ENCODE data around the gene UBAC1. TPM values are rescaled to one million over a fixed set of nuclear protein-coding genes. Genes with fewer than 3 reads are reported as not detected.

UBAC1 gene
- total RNA-seq, 2 donors from 2014 or later = 37.9 to 39.3 TPM

DNA sequence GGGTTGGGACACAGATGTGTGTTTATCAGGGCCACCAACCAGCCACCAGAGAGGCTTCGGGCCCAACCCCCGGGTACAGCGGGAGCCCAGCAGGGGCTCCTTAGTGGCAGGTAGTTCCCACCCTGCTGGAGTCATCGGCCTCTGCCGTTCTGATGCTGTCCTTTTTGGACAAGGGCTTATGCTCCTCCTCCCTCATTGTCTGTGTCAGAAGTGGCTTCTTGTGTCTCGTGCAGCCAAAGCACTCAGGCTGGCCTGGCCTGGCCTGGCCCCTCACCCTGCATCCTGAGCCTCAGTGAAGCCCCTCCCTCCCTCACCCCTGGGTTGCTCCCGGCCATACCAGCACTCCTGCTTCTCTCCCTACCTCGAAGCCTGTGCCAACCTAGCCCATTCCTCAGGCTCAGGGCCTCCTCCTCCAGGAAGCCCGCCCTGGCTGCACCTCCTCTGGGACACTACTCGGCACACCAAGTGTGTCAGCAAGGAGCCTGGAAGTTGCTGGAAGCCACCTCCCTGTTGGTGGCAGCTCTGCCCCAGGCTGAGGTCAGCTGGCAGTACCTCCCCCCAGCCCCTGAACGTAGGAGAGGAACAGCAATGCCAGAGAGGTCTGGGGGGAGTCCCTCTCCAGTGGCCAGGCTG is 4.1 kb upstream of the UBAC1 start:
- Histone ChIP-seq H3K9me3 (no peaks in the 10 kb centered on the region), H3K4me1 (ENCODE audit: control insufficient read depth in 1 of 2, low read depth in 2 of 2) (peaks cover 3 to 6% of the 10 kb centered on the region in 2 donors), H3K27me3 (replicated peaks; ENCODE audit: insufficient read depth) (no peaks in the 10 kb centered on the region), H3K4me3 (no peak overlapping the region), H3K27ac (no peak overlapping the region), H3K36me3 (no peaks in the 10 kb centered on the region)
- TF ChIP-seq, protein P1, sequence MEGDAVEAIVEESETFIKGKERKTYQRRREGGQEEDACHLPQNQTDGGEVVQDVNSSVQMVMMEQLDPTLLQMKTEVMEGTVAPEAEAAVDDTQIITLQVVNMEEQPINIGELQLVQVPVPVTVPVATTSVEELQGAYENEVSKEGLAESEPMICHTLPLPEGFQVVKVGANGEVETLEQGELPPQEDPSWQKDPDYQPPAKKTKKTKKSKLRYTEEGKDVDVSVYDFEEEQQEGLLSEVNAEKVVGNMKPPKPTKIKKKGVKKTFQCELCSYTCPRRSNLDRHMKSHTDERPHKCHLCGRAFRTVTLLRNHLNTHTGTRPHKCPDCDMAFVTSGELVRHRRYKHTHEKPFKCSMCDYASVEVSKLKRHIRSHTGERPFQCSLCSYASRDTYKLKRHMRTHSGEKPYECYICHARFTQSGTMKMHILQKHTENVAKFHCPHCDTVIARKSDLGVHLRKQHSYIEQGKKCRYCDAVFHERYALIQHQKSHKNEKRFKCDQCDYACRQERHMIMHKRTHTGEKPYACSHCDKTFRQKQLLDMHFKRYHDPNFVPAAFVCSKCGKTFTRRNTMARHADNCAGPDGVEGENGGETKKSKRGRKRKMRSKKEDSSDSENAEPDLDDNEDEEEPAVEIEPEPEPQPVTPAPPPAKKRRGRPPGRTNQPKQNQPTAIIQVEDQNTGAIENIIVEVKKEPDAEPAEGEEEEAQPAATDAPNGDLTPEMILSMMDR (IDR thresholded peaks at IDR 0.05) = no peak
- ATAC-seq (ENCODE audit: insufficient number of reproducible peaks, low FRiP score, low read depth) (no peak), DNase-seq (ENCODE audit: low spot score) (no peak)

DNA sequence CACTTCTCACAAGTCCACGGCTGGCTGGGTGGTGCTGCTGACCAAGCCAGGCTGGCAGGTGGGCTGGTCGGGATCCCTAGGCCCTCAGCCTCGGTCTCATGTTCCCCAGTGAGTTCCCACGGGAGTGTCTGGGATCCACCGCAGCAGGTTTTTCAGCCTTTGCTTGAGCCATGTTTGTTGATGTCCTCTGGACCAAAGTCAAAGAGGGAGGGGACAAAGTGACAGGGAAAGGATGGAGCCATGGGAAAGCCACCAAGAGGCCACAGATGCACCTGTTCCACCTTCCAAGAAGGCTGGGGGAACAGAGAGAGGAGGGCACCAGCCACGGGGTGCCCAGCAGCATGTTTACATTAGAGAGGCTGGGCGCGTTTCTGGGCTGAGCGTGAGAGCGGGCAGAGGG is 2.8 kb upstream of the UBAC1 start:
- Histone ChIP-seq H3K9me3 (no peaks in the 10 kb centered on the region), H3K36me3 (no peaks in the 10 kb centered on the region), H3K4me1 (ENCODE audit: control insufficient read depth in 1 of 2, low read depth in 2 of 2) (peaks cover 3 to 17% of the 10 kb centered on the region in 2 donors), H3K27ac (no peak overlapping the region), H3K4me3 (no peak overlapping the region), H3K27me3 (replicated peaks; ENCODE audit: insufficient read depth) (no peaks in the 10 kb centered on the region)
- no peak for DNase-seq (ENCODE audit: low spot score)
- no peak for ATAC-seq (ENCODE audit: insufficient number of reproducible peaks, low FRiP score, low read depth)
- TF ChIP-seq, protein P1 (IDR thresholded peaks at IDR 0.05) = no peak

DNA sequence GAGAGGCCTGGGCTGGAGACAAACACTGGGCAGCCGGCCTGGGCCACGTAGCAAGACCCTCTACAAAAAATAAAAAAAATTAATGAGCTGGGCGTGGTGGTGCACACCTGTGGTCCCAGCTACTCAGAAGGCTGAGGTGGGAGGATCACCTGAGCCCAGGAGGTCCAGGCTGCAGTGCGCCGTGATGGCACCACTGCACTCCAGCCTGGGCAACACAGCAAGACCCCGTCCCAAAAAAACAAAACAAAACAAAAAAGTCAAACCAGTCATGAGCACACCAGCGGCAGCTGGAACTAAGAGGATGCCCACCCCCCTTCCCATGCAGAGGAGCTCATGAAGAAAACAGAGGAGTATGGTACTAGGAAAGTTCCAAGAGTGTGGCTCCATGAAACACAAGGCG is 2.2 kb upstream of the UBAC1 start:
- ATAC-seq (ENCODE audit: insufficient number of reproducible peaks, low FRiP score, low read depth) = no peak
- no peaks in the 10 kb centered on the region for H3K36me3 ChIP-seq
- DNase-seq (ENCODE audit: low spot score) = no peak
- no peak overlapping the region for H3K27ac ChIP-seq
- no peak overlapping the region for H3K4me3 ChIP-seq
- H3K27me3 ChIP-seq (replicated peaks; ENCODE audit: insufficient read depth) = no peaks in the 10 kb centered on the region
- H3K9me3 ChIP-seq = no peaks in the 10 kb centered on the region
- peaks cover 3 to 17% of the 10 kb centered on the region in 2 donors for H3K4me1 ChIP-seq (ENCODE audit: control insufficient read depth in 1 of 2, low read depth in 2 of 2)
- TF ChIP-seq, protein P1 (IDR thresholded peaks at IDR 0.05) = no peak

DNA sequence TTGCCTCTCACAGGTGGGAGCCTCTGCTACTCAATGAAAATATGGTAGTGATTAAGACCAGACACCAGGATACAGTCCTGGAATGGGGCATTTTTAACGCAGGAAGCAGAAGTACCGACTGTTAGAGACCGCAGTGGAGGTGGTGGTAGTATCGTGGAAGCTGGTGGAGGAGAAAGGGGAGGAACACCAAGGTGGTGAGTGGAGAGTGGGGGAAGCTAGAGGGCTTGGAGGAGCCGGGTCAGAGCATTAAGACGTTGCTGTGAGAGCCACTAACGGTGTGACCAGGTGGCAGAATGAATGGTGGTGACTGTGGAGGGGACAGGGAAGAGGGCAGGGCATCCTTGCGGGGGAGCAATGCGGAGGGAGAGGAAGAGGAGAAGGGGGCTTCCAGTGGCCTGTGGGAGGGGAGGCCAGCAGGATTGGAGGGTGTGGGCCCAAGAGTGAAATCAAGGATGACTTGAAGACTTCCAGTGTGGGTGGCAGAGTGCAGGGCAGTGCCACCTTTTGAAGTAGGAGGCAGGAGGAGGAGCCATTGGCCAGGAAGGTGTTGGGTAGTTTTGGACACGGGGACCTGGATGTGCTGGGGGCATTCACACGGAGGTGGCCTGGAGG is 1.6 kb upstream of the UBAC1 start:
- DNase-seq (ENCODE audit: low spot score) (no peak), ATAC-seq (ENCODE audit: insufficient number of reproducible peaks, low FRiP score, low read depth) (no peak)
- H3K4me3 ChIP-seq = no peak overlapping the region
- peaks cover 3 to 17% of the 10 kb centered on the region in 2 donors for H3K4me1 ChIP-seq (ENCODE audit: control insufficient read depth in 1 of 2, low read depth in 2 of 2)
- no peak overlapping the region for H3K27ac ChIP-seq
- H3K9me3 ChIP-seq = no peaks in the 10 kb centered on the region
- H3K36me3 ChIP-seq = no peaks in the 10 kb centered on the region
- TF ChIP-seq, protein P1 (IDR thresholded peaks at IDR 0.05) = no peak
- H3K27me3 ChIP-seq (replicated peaks; ENCODE audit: insufficient read depth) = no peaks in the 10 kb centered on the region

DNA sequence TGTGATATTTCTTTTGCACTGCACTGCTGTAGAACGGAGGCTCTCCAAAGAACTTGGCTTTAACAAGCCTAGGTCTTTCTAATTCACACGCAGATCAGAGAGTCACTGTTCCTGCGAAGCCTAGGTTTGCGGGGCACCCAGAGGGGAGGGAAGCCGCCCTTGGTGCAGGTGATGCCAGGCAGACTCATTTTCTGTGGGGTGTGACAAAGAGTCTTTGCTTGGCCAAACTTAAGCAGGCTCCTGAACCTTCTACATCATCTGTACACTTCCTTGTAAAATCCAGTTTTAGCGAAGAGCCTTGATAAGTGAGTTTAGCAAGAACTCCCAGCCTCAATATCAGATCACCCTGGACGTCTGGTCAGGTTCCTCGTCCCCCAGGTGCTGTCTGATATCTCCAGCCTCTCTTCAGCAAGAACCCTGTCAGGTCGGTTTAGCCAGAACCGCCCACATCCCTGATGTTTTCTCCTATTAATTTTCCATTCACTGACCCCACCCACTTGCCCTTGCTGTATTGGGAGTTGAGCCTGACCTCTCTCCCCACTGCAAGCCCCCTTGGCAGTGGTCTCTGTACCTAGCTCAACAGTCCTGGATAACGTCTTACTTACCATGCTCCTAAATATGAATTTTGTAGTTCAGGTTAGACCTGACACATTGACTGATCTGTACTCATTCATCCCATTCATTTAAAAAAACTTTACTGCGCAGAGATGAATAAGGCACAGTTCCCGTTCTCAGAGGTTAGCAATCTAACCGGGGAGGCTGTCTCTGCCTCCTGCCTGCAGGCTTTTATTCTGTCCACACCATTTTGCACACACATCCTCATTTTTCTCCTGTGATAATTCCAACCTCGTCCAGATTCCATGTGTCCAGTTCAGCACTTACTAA is 880 bp upstream of the UBAC1 start:
- TF ChIP-seq, protein P1 (IDR thresholded peaks at IDR 0.05) = no peak
- DNase-seq (ENCODE audit: low spot score) (no peak), ATAC-seq (ENCODE audit: insufficient number of reproducible peaks, low FRiP score, low read depth) (no peak)
- Histone ChIP-seq H3K27ac (no peak overlapping the region), H3K4me3 (peak overlapping the region; percentile 52), H3K27me3 (replicated peaks; ENCODE audit: insufficient read depth) (no peaks in the 10 kb centered on the region), H3K4me1 (ENCODE audit: control insufficient read depth in 1 of 2, low read depth in 2 of 2) (peaks cover 3 to 17% of the 10 kb centered on the region in 2 donors), H3K36me3 (no peaks in the 10 kb centered on the region), H3K9me3 (no peaks in the 10 kb centered on the region)

Data from thoracic aorta (tissue), 2 donors.